ENCODE results near the gene CTPS1. TPM values are rescaled to one million over a fixed set of nuclear protein-coding genes. Genes with fewer than 3 reads are reported as not detected.

CTPS1 gene
- total and polyA plus RNA-seq, 2 of the 13 experiments (the other 11 are each of a cell fraction or from before 2014, with no cell fraction given) = 9.6 to 42.8 TPM

DNA sequence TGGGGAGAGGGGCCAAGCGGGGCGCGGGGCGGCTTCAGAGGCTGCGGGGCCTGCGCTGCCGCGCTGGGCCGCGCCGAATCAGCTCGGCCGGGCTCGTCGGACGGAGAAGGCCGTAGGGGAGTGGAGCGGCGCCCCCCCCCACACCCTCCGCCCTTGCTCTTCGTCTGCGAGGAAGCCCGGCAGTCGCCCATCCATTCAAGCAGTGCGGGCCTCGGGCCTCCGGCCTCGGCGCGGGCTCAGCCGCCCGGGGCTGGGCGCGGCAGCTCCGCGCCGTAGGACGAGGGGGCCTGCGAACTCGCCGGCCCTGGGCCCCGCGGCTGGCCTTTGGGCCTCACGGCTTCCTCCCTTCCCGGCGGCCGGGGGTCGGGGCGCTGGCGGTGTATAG, 564 bp downstream of the CTPS1 start (continued):
- TF ChIP-seq MTA1 (CRISPR knock-in tag; IDR thresholded peaks at IDR 0.05; ENCODE audit: borderline replicate concordance) (no peak), SAP130 (CRISPR knock-in tag; IDR thresholded peaks at IDR 0.05; ENCODE audit: low read depth) (no peak; the same call in 1 of the 2 replicates), ZNF878 (CRISPR knock-in tag; IDR thresholded peaks at IDR 0.05) (no peak), HMG20B (CRISPR knock-in tag; conservative IDR thresholded peaks at IDR 0.05) (no peak), RARG (CRISPR knock-in tag; IDR thresholded peaks at IDR 0.05; ENCODE audit: low read depth) (no peak), ZNF224 (CRISPR knock-in tag; IDR thresholded peaks at IDR 0.05) (peak; percentile 18; the same call in 1 of the 2 replicates), FOXA1 (IDR thresholded peaks at IDR 0.05) (no peak), FOXA1 (CRISPR knock-in tag; IDR thresholded peaks at IDR 0.05) (no peak), ZNF230 (CRISPR knock-in tag; IDR thresholded peaks at IDR 0.05) (no peak), ZNF572 (CRISPR knock-in tag; IDR thresholded peaks at IDR 0.05) (no peak), RARA (CRISPR knock-in tag; IDR thresholded peaks at IDR 0.05) (no peak)
- TF ChIP-seq, protein P1, sequence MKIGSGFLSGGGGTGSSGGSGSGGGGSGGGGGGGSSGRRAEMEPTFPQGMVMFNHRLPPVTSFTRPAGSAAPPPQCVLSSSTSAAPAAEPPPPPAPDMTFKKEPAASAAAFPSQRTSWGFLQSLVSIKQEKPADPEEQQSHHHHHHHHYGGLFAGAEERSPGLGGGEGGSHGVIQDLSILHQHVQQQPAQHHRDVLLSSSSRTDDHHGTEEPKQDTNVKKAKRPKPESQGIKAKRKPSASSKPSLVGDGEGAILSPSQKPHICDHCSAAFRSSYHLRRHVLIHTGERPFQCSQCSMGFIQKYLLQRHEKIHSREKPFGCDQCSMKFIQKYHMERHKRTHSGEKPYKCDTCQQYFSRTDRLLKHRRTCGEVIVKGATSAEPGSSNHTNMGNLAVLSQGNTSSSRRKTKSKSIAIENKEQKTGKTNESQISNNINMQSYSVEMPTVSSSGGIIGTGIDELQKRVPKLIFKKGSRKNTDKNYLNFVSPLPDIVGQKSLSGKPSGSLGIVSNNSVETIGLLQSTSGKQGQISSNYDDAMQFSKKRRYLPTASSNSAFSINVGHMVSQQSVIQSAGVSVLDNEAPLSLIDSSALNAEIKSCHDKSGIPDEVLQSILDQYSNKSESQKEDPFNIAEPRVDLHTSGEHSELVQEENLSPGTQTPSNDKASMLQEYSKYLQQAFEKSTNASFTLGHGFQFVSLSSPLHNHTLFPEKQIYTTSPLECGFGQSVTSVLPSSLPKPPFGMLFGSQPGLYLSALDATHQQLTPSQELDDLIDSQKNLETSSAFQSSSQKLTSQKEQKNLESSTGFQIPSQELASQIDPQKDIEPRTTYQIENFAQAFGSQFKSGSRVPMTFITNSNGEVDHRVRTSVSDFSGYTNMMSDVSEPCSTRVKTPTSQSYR (CRISPR knock-in tag; IDR thresholded peaks at IDR 0.05; ENCODE audit: borderline replicate concordance) = no peak
- TF ChIP-seq, protein P2, sequence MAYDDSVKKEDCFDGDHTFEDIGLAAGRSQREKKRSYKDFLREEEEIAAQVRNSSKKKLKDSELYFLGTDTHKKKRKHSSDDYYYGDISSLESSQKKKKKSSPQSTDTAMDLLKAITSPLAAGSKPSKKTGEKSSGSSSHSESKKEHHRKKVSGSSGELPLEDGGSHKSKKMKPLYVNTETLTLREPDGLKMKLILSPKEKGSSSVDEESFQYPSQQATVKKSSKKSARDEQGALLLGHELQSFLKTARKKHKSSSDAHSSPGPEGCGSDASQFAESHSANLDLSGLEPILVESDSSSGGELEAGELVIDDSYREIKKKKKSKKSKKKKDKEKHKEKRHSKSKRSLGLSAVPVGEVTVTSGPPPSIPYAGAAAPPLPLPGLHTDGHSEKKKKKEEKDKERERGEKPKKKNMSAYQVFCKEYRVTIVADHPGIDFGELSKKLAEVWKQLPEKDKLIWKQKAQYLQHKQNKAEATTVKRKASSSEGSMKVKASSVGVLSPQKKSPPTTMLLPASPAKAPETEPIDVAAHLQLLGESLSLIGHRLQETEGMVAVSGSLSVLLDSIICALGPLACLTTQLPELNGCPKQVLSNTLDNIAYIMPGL (CRISPR knock-in tag; IDR thresholded peaks at IDR 0.05; ENCODE audit: borderline replicate concordance in 1 of 2, low read depth in 1 of 2) = no peak
- TF ChIP-seq, protein P3, sequence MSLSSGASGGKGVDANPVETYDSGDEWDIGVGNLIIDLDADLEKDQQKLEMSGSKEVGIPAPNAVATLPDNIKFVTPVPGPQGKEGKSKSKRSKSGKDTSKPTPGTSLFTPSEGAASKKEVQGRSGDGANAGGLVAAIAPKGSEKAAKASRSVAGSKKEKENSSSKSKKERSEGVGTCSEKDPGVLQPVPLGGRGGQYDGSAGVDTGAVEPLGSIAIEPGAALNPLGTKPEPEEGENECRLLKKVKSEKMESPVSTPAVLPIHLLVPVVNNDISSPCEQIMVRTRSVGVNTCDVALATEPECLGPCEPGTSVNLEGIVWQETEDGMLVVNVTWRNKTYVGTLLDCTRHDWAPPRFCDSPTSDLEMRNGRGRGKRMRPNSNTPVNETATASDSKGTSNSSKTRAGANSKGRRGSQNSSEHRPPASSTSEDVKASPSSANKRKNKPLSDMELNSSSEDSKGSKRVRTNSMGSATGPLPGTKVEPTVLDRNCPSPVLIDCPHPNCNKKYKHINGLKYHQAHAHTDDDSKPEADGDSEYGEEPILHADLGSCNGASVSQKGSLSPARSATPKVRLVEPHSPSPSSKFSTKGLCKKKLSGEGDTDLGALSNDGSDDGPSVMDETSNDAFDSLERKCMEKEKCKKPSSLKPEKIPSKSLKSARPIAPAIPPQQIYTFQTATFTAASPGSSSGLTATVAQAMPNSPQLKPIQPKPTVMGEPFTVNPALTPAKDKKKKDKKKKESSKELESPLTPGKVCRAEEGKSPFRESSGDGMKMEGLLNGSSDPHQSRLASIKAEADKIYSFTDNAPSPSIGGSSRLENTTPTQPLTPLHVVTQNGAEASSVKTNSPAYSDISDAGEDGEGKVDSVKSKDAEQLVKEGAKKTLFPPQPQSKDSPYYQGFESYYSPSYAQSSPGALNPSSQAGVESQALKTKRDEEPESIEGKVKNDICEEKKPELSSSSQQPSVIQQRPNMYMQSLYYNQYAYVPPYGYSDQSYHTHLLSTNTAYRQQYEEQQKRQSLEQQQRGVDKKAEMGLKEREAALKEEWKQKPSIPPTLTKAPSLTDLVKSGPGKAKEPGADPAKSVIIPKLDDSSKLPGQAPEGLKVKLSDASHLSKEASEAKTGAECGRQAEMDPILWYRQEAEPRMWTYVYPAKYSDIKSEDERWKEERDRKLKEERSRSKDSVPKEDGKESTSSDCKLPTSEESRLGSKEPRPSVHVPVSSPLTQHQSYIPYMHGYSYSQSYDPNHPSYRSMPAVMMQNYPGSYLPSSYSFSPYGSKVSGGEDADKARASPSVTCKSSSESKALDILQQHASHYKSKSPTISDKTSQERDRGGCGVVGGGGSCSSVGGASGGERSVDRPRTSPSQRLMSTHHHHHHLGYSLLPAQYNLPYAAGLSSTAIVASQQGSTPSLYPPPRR (CRISPR knock-in tag; IDR thresholded peaks at IDR 0.05; ENCODE audit: borderline replicate concordance) = peak; percentile 6; the same call in 1 of the 2 replicates
- TF ChIP-seq, protein P4, sequence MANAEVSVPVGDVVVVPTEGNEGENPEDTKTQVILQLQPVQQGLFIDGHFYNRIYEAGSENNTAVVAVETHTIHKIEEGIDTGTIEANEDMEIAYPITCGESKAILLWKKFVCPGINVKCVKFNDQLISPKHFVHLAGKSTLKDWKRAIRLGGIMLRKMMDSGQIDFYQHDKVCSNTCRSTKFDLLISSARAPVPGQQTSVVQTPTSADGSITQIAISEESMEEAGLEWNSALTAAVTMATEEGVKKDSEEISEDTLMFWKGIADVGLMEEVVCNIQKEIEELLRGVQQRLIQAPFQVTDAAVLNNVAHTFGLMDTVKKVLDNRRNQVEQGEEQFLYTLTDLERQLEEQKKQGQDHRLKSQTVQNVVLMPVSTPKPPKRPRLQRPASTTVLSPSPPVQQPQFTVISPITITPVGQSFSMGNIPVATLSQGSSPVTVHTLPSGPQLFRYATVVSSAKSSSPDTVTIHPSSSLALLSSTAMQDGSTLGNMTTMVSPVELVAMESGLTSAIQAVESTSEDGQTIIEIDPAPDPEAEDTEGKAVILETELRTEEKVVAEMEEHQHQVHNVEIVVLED (CRISPR knock-in tag; IDR thresholded peaks at IDR 0.05; ENCODE audit: borderline replicate concordance) = no peak
